ENCODE measurements around the gene CERS1.

- no peak for TF ChIP-seq PHF8 (IDR thresholded peaks at IDR 0.05; ENCODE audit: borderline replicate concordance, low read depth)
- TF ChIP-seq CTCF (IDR thresholded peaks at IDR 0.05) = no peak
- TF ChIP-seq REST (IDR thresholded peaks at IDR 0.05) = no peak
- no peak for TF ChIP-seq MAX (IDR thresholded peaks at IDR 0.05)
- TF ChIP-seq RARB (CRISPR knock-in tag; IDR thresholded peaks at IDR 0.05) = no peak
- no peak for TF ChIP-seq JUNB (IDR thresholded peaks at IDR 0.05)
- no peak for TF ChIP-seq RAD21 (conservative IDR thresholded peaks at IDR 0.05 in 1 of 2, IDR thresholded peaks at IDR 0.05 in 1 of 2)
- no peak for TF ChIP-seq EP300 (IDR thresholded peaks at IDR 0.05)
Measured at GRCh38 chr19:18886972-18887371, 9.0 kb downstream of the CERS1 start.
